Testis (tissue), 2 donors: ENCODE measurements around the gene SCAMP5.
A peak's percentile ranks its signal among the peaks of the same experiment; 100 is the strongest.

Source experiments
- POLR2A ChIP-seq: fragments of 450-650 bp; IDR thresholded peaks from one replicate; pipeline ENCODE4 v1.6.1; 2017; ENCODE audit warnings: antibody characterized with exemption, mild to moderate bottlenecking, moderate library complexity
- TF ChIP-seq, protein P1 (sequence below), 3 experiments: fragments of 450-650 bp in 2 of 3; fragments of 200-600 bp in 1 of 3; sonication (generic) in 1 of 3; IDR thresholded peaks; one replicate each; pipeline ENCODE4 v1.5.1; 2016 to 2019; ENCODE audit warnings: antibody characterized with exemption in 3 of 3, mild to moderate bottlenecking in 2 of 3, moderate library complexity in 1 of 3

DNA sequence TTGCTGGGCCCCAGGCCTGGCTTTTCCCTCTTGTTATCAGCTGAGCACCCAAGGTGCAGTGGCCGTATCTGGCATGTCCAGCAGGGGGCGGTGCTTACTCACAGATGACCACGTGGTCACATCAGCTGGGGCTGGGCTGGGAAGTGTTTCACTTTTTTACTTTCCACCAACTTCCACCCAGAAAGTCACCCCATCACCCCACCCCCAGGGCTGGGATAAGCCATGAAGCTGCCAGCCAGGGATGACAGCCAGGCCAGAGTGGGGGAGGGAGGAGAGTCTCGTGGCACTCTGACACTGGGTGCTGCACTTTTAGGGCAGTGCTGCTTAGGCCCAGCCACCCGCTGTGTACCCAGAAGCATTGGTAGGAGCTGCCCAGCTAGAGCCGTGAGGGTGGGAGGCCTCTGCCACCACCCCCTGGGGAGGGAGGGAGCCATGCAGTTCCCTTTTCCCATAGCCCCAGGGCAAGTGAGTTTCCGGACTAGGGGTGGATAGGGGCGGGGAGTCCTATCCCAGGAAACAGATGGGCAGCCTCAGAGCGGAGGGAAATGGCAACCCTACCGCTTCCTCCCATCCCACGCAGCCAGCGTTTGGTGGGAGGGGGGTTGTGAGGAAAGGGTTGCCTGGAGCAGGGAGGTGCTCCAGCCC is 34.1 kb downstream of the SCAMP5 start:
- TF ChIP-seq, protein P1, sequence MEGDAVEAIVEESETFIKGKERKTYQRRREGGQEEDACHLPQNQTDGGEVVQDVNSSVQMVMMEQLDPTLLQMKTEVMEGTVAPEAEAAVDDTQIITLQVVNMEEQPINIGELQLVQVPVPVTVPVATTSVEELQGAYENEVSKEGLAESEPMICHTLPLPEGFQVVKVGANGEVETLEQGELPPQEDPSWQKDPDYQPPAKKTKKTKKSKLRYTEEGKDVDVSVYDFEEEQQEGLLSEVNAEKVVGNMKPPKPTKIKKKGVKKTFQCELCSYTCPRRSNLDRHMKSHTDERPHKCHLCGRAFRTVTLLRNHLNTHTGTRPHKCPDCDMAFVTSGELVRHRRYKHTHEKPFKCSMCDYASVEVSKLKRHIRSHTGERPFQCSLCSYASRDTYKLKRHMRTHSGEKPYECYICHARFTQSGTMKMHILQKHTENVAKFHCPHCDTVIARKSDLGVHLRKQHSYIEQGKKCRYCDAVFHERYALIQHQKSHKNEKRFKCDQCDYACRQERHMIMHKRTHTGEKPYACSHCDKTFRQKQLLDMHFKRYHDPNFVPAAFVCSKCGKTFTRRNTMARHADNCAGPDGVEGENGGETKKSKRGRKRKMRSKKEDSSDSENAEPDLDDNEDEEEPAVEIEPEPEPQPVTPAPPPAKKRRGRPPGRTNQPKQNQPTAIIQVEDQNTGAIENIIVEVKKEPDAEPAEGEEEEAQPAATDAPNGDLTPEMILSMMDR (IDR thresholded peaks at IDR 0.05): peak; percentile 92 to 99 (median 98)
- TF ChIP-seq POLR2A: no peak
